Sigmoid colon (tissue), 7 donors: ENCODE data around the gene CCDC136. TPM values are rescaled to one million over a fixed set of nuclear protein-coding genes. Genes with fewer than 3 reads are reported as not detected.

Source experiments
- DNase-seq: peaks from one replicate; pipeline ENCODE4 v3.0.0-alpha.2; 2019
- H3K27ac ChIP-seq, 4 donors: fragments of 200-600 bp; sonication (generic); one replicate each; pipeline ENCODE4 v1.5.1; 2016 to 2019; ENCODE audit warnings: mild to moderate bottlenecking in 1 of 4
- H3K27me3 ChIP-seq, 3 donors: fragments of 200-600 bp; sonication (generic); one replicate each; pipeline ENCODE4 v1.5.1; 2019; ENCODE audit warnings: mild to moderate bottlenecking in 1 of 3
- H3K36me3 ChIP-seq, 4 donors: fragments of 200-600 bp; sonication (generic); one replicate each; pipeline ENCODE4 v1.5.1; 2016 to 2019
- H3K4me1 ChIP-seq, 4 donors: fragments of 200-600 bp; sonication (generic); one replicate each; pipeline ENCODE4 v1.5.1; 2017 to 2019
- H3K4me3 ChIP-seq, 4 donors: fragments of 200-600 bp; sonication (generic); one replicate each; pipeline ENCODE4 v1.5.1; 2017 to 2019; ENCODE audit warnings: mild to moderate bottlenecking in 2 of 4, moderate library complexity in 1 of 4
- H3K9me3 ChIP-seq, 4 donors: fragments of 200-600 bp in 3 of 4; sonication (generic) in 3 of 4; one replicate each; pipeline versions ENCODE4 v1.5.1 to v1.6.1; 2013 to 2019
- EP300 ChIP-seq, 4 donors: sonication (generic); formaldehyde crosslinking; IDR thresholded peaks; one replicate each; pipeline ENCODE4 v1.6.1; 2017; ENCODE audit warnings: antibody characterized with exemption in 4 of 4
- POLR2A ChIP-seq, 2 donors: fragments of 450-650 bp; IDR thresholded peaks; one replicate each; pipeline ENCODE4 v1.6.1; 2016; ENCODE audit warnings: antibody characterized with exemption in 2 of 2, mild to moderate bottlenecking in 2 of 2, moderate library complexity in 2 of 2
- POLR2AphosphoS5 ChIP-seq, 4 donors: sonication (generic); formaldehyde crosslinking; IDR thresholded peaks; one replicate each; pipeline ENCODE4 v1.6.1; 2017; ENCODE audit warnings: antibody characterized with exemption in 4 of 4
- WGBS, 2 donors: extraction: QIAGEN DNeasy Blood & Tissue Kit; methylation state at CpG; one replicate each; pipeline ENCODE4 v1.1.7; 2013; 5-methylcytosine and 5-hydroxymethylcytosine counted together
- intact Hi-C: fragments of 100-400 bp; cut with DNase I; formaldehyde crosslinking; loops from one replicate; pipeline ENCODE4 v1.15.1; 2023
- polyA plus RNA-seq, 3 donors: library from polyadenylated mRNA; stranded (reverse); fragments of 200-250 nt; gene quantifications; one replicate each; pipeline ENCODE4 v1.2.3, GENCODE V29; 2013
- total RNA-seq, 4 donors: library from RNA; depleted of rRNA; stranded (reverse); fragments of >200 nt; gene quantifications; one replicate each; pipeline ENCODE4 v1.1.0, GENCODE V29; 2016
- TF ChIP-seq, protein P1 (sequence below), 4 experiments: fragments of 450-650 bp in 3 of 4; fragments of 200-600 bp in 1 of 4; IDR thresholded peaks; one replicate each; pipeline ENCODE4 v1.5.1; 2016 to 2019; ENCODE audit warnings: antibody characterized with exemption in 4 of 4, mild to moderate bottlenecking in 3 of 4, moderate library complexity in 2 of 4
- donor health status: healthy with polysubstance abuse.
- donor health status: Bipolar disorder and iron deficiency.
- donor health status: healthy.

Gene CCDC136
- total and polyA plus RNA-seq, 7 donors, result 2.4 to 53.7 (median 21.7) TPM; not detected in 1

DNA sequence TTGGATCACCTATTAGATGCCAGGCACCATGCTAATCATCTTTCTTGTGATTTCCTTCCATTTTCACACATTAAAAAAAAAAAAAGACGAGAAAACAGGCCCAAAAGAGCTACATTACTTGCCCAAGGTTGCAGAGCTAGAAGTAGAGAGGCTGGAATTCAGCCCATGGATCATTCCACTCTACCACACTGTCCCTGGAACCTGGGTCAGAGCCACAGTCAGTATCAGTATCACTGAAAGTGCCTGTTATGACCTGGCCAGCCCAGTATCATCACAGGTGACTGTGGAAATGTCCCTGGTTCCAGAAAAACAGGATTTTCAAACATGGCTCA is 35.1 kb downstream of the CCDC136 start:
- peaks cover 2 to 43% (median 32%) of the 10 kb centered on the region in 4 donors for H3K4me1 ChIP-seq
- H3K4me3 ChIP-seq, result no peak overlapping the region
- no peaks in the 10 kb centered on the region for H3K9me3 ChIP-seq
- H3K27me3 ChIP-seq, result no peaks in the 10 kb centered on the region
- DNase-seq, result no peak
- no peaks in the 10 kb centered on the region for H3K36me3 ChIP-seq
- 79 to 80% methylated on average over 1 of the region's 1 CpG for WGBS, 2 donors
- H3K27ac ChIP-seq, result peak overlapping the region; percentile 95 to 99 (median 98)
- intact Hi-C loops, result no loop called here
- TF ChIP-seq, protein P1, sequence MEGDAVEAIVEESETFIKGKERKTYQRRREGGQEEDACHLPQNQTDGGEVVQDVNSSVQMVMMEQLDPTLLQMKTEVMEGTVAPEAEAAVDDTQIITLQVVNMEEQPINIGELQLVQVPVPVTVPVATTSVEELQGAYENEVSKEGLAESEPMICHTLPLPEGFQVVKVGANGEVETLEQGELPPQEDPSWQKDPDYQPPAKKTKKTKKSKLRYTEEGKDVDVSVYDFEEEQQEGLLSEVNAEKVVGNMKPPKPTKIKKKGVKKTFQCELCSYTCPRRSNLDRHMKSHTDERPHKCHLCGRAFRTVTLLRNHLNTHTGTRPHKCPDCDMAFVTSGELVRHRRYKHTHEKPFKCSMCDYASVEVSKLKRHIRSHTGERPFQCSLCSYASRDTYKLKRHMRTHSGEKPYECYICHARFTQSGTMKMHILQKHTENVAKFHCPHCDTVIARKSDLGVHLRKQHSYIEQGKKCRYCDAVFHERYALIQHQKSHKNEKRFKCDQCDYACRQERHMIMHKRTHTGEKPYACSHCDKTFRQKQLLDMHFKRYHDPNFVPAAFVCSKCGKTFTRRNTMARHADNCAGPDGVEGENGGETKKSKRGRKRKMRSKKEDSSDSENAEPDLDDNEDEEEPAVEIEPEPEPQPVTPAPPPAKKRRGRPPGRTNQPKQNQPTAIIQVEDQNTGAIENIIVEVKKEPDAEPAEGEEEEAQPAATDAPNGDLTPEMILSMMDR (IDR thresholded peaks at IDR 0.05), result no peak
- TF ChIP-seq EP300 (IDR thresholded peaks at IDR 0.05) (no peak), POLR2AphosphoS5 (IDR thresholded peaks at IDR 0.05) (no peak), POLR2A (IDR thresholded peaks at IDR 0.05) (no peak)

- peak overlapping the region; percentile 95 to 99 (median 98) for H3K27ac ChIP-seq
- no peaks in the 10 kb centered on the region for H3K36me3 ChIP-seq
- intact Hi-C loops, result no loop called here
- 89 to 94% methylated on average over 17 of the region's 17 CpGs for WGBS, 2 donors
- H3K4me1 ChIP-seq, result peaks cover 2 to 48% (median 37%) of the 10 kb centered on the region in 4 donors
- DNase-seq, result peak; percentile 87
- H3K27me3 ChIP-seq, result no peaks in the 10 kb centered on the region
- no peaks in the 10 kb centered on the region for H3K9me3 ChIP-seq
- TF ChIP-seq, protein P1 (IDR thresholded peaks at IDR 0.05), result no peak
- TF ChIP-seq EP300 (IDR thresholded peaks at IDR 0.05) (peak in 2 of 4 donors; percentile 51 to 90), POLR2A (IDR thresholded peaks at IDR 0.05) (no peak), POLR2AphosphoS5 (IDR thresholded peaks at IDR 0.05) (peak in 2 of 4 donors; percentile 37 to 68)
- no peak overlapping the region for H3K4me3 ChIP-seq
These were observed 35.6 kb downstream of the CCDC136 start for GRCh38 chr7:128827248-128827958.

GRCh38 chr7:128827971-128828711 is 36.4 kb downstream of the CCDC136 start:
- DNase-seq, result peak; percentile 86
- Histone ChIP-seq H3K4me1 (peaks cover 2 to 55% (median 44%) of the 10 kb centered on the region in 4 donors), H3K36me3 (no peaks in the 10 kb centered on the region), H3K4me3 (no peak overlapping the region), H3K27ac (peak overlapping the region; percentile 95 to 99 (median 98)), H3K9me3 (no peaks in the 10 kb centered on the region), H3K27me3 (no peaks in the 10 kb centered on the region)
- WGBS, 2 donors, result 81 to 84% methylated on average over 10 of the region's 10 CpGs
- no peak for TF ChIP-seq POLR2A (IDR thresholded peaks at IDR 0.05)
- peak in 3 of 4 donors; percentile 17 to 46 (median 45) for TF ChIP-seq POLR2AphosphoS5 (IDR thresholded peaks at IDR 0.05)
- TF ChIP-seq EP300 (IDR thresholded peaks at IDR 0.05), result peak in 1 of 4 donors; percentile 81
- intact Hi-C loops, result no loop called here

GRCh38 chr7:128829391-128830166 is 37.8 kb downstream of the CCDC136 start:
- Histone ChIP-seq H3K4me3 (peak overlapping the region; percentile 66 to 90 (median 83)), H3K9me3 (no peaks in the 10 kb centered on the region), H3K27ac (peak overlapping the region; percentile 95 to 99 (median 98)), H3K27me3 (no peaks in the 10 kb centered on the region), H3K4me1 (peaks cover 2 to 70% (median 57%) of the 10 kb centered on the region in 4 donors), H3K36me3 (no peaks in the 10 kb centered on the region)
- TF ChIP-seq, protein P1 (IDR thresholded peaks at IDR 0.05), result peak in 1 of 4 experiments; percentile 24
- no peak for TF ChIP-seq POLR2A (IDR thresholded peaks at IDR 0.05)
- TF ChIP-seq POLR2AphosphoS5 (IDR thresholded peaks at IDR 0.05), result peak in 1 of 4 donors; percentile 37
- WGBS, 2 donors, result 24 to 27% methylated on average over 13 of the region's 13 CpGs
- intact Hi-C loops, result loop anchor here (2.0 to 5.0 kb wide), 3 partner anchors 39 to 92 kb away; partner anchors contain the start of genes CALU and CCDC136
- DNase-seq, result peak; percentile 83
